ENCODE data around the gene CSAG2. TPM values are rescaled to one million over a fixed set of nuclear protein-coding genes. Genes with fewer than 3 reads are reported as not detected.
"Not testable (repeated sequence)": the region's sequence is repeated elsewhere in the genome, so short reads cannot be mapped to it uniquely, and the experiment has no call there.

CSAG2 gene
- total RNA-seq (2016; rRNA removed; fragmentation: Illumina TruSeq; extraction: Trizol), result not detected in 2 replicates
- total RNA-seq (2016; cell fraction: cytosol; rRNA removed; fragmentation: Illumina TruSeq; extraction: Trizol; ENCODE audit: low read depth), result 0.40 TPM in 1 of 2 replicates, not detected in the other
- total RNA-seq (2016; cell fraction: insoluble cytoplasmic fraction; rRNA removed; fragmentation: Illumina TruSeq; extraction: Trizol), result not detected in 2 replicates
- total RNA-seq (2016; cell fraction: membrane; rRNA removed; fragmentation: Illumina TruSeq; extraction: Trizol), result not detected in 2 replicates
- total RNA-seq (2016; cell fraction: nucleus; rRNA removed; fragmentation: Illumina TruSeq; extraction: Trizol), result not detected in 2 replicates
- not detected in 2 replicates for polyA plus RNA-seq (2011; rRNA removed)
- not detected in 2 replicates for polyA plus RNA-seq (2011; cell fraction: cytosol; rRNA removed)
- not detected in 2 replicates for polyA plus RNA-seq (2011; cell fraction: nucleus; rRNA removed)
- polyA plus RNA-seq (2012), result not detected in 2 replicates
- not detected in 2 replicates for polyA plus RNA-seq (2016; cell fraction: cytosol; fragmentation: Illumina TruSeq; extraction: Trizol; ENCODE audit: low read depth)
- polyA plus RNA-seq (2016; cell fraction: insoluble cytoplasmic fraction; fragmentation: Illumina TruSeq; extraction: Trizol; ENCODE audit: low read depth), result not detected in 2 replicates
- polyA plus RNA-seq (2016; cell fraction: membrane; fragmentation: Illumina TruSeq; extraction: Trizol; ENCODE audit: low read depth), result not detected in 2 replicates
- polyA plus RNA-seq (2016; cell fraction: nucleus; fragmentation: Illumina TruSeq; extraction: Trizol; ENCODE audit: insufficient read depth, low read depth), result 0.67 TPM in 1 of 2 replicates, not detected in the other
- not detected in 2 replicates for polyA minus RNA-seq (2011; rRNA and poly(A)+ RNA removed; ENCODE audit: low replicate concordance)
- polyA minus RNA-seq (2011; cell fraction: cytosol; rRNA and poly(A)+ RNA removed), result not detected in 2 replicates
- not detected in 2 replicates for polyA minus RNA-seq (2011; cell fraction: nucleus; rRNA and poly(A)+ RNA removed)
- not detected for Bru-seq, nascent RNA
- BruChase-seq, experiment 1, labeled RNA remaining after a 6-hour chase, result not detected
- BruChase-seq, experiment 2, labeled RNA remaining after a 2-hour chase, result not detected
- long read RNA-seq, experiment 1, result 0 reads
- long read RNA-seq, experiment 2, result 0 reads

- DNase-seq (ENCODE audit: low spot score); H3K4me2 ChIP-seq (ENCODE audit: low read depth, low read length); H3K27ac ChIP-seq (ENCODE audit: extremely low read length, insufficient read depth, low read length); H2AFZ ChIP-seq (ENCODE audit: low read length); BruUV-seq (replicated peaks); H3K9ac ChIP-seq (ENCODE audit: insufficient read depth, low read depth, low read length); ATAC-seq; H3K36me3 ChIP-seq (replicated peaks in 1 of 2; ENCODE audit: control insufficient read depth in 1 of 2, insufficient read depth in 2 of 2, low read length in 2 of 2); intact Hi-C loops (cut with micrococcal nuclease; ENCODE audit: unreplicated experiment); H3K4me1 ChIP-seq (ENCODE audit: insufficient read depth, low read length); H3K9me3 ChIP-seq (ENCODE audit: low read length); POLR2A ChIA-PET; CTCF ChIA-PET (ENCODE audit: low intra/inter-chr PET ratio, low total read pairs); H3K4me3 ChIP-seq (replicated peaks in 1 of 3; ENCODE audit: insufficient read depth in 1 of 3, low read depth in 2 of 3, low read length in 3 of 3); in situ Hi-C loops (cut with HindIII; ENCODE audit: extremely low pct_ligation_motif_present, low pct_unique_long_range_greater_than_20kb); H3K27me3 ChIP-seq (ENCODE audit: control insufficient read depth in 1 of 2, insufficient read depth in 2 of 2, low read length in 2 of 2); FAIRE-seq; H3K79me2 ChIP-seq (ENCODE audit: insufficient read depth, low read length); H4K20me1 ChIP-seq (ENCODE audit: insufficient read depth, low read length): not testable (repeated sequence)
- WGBS (ENCODE audit: low lambda C conversion rate), result no CpG with 5 or more reads among the region's 2 CpGs
These were observed at the start of gene CSAG2 for GRCh38 chrX:152709173-152709572. Gene CSAG2 (minus strand): TSS chrX:152709273. CDS start chrX:152709112, 161 bp downstream.

GRCh38 chrX:152754871-152755270, 45.8 kb upstream of the CSAG2 start:
- ATAC-seq; intact Hi-C loops (cut with micrococcal nuclease; ENCODE audit: unreplicated experiment); H3K9me3 ChIP-seq (ENCODE audit: low read length); H3K36me3 ChIP-seq (replicated peaks in 1 of 2; ENCODE audit: control insufficient read depth in 1 of 2, insufficient read depth in 2 of 2, low read length in 2 of 2); POLR2A ChIA-PET; BruUV-seq (replicated peaks); H4K20me1 ChIP-seq (ENCODE audit: insufficient read depth, low read length); H3K27me3 ChIP-seq (ENCODE audit: control insufficient read depth in 1 of 2, insufficient read depth in 2 of 2, low read length in 2 of 2); H3K79me2 ChIP-seq (ENCODE audit: insufficient read depth, low read length); H3K4me3 ChIP-seq (replicated peaks in 1 of 3; ENCODE audit: insufficient read depth in 1 of 3, low read depth in 2 of 3, low read length in 3 of 3); FAIRE-seq; H3K4me2 ChIP-seq (ENCODE audit: low read depth, low read length); DNase-seq (ENCODE audit: low spot score); in situ Hi-C loops (cut with HindIII; ENCODE audit: extremely low pct_ligation_motif_present, low pct_unique_long_range_greater_than_20kb); H3K9ac ChIP-seq (ENCODE audit: insufficient read depth, low read depth, low read length); H2AFZ ChIP-seq (ENCODE audit: low read length); H3K4me1 ChIP-seq (ENCODE audit: insufficient read depth, low read length); CTCF ChIA-PET (ENCODE audit: low intra/inter-chr PET ratio, low total read pairs); H3K27ac ChIP-seq (ENCODE audit: extremely low read length, insufficient read depth, low read length): not testable (repeated sequence)
- WGBS (ENCODE audit: low lambda C conversion rate), result no CpG with 5 or more reads among the region's 5 CpGs

GRCh38 chrX:152753686-152754650, 44.9 kb upstream of the CSAG2 start, which contains the start of gene MAGEA2:
Gene MAGEA2 (minus strand): TSS chrX:152753842. CDS start chrX:152751363, 2,479 bp downstream.
- H3K36me3 ChIP-seq (replicated peaks in 1 of 2; ENCODE audit: control insufficient read depth in 1 of 2, insufficient read depth in 2 of 2, low read length in 2 of 2); H3K9ac ChIP-seq (ENCODE audit: insufficient read depth, low read depth, low read length); intact Hi-C loops (cut with micrococcal nuclease; ENCODE audit: unreplicated experiment); H3K27ac ChIP-seq (ENCODE audit: extremely low read length, insufficient read depth, low read length); BruUV-seq (replicated peaks); H3K27me3 ChIP-seq (ENCODE audit: control insufficient read depth in 1 of 2, insufficient read depth in 2 of 2, low read length in 2 of 2); POLR2A ChIA-PET; H3K4me3 ChIP-seq (replicated peaks in 1 of 3; ENCODE audit: insufficient read depth in 1 of 3, low read depth in 2 of 3, low read length in 3 of 3); in situ Hi-C loops (cut with HindIII; ENCODE audit: extremely low pct_ligation_motif_present, low pct_unique_long_range_greater_than_20kb); H4K20me1 ChIP-seq (ENCODE audit: insufficient read depth, low read length); CTCF ChIA-PET (ENCODE audit: low intra/inter-chr PET ratio, low total read pairs); H3K4me1 ChIP-seq (ENCODE audit: insufficient read depth, low read length); H2AFZ ChIP-seq (ENCODE audit: low read length); ATAC-seq; H3K79me2 ChIP-seq (ENCODE audit: insufficient read depth, low read length); FAIRE-seq; DNase-seq (ENCODE audit: low spot score); H3K9me3 ChIP-seq (ENCODE audit: low read length); H3K4me2 ChIP-seq (ENCODE audit: low read depth, low read length): not testable (repeated sequence)
- no CpG with 5 or more reads among the region's 35 CpGs for WGBS (ENCODE audit: low lambda C conversion rate)

Measured in HepG2 (cell line).